Transverse colon (tissue), 3 donors: ENCODE measurements around the gene UQCC2.

ENCODE experiments used
- EP300 ChIP-seq: sonication (generic); formaldehyde crosslinking; IDR thresholded peaks from one replicate; pipeline ENCODE4 v1.6.1; 2017; ENCODE audit warnings: antibody characterized with exemption, low read depth
- POLR2A ChIP-seq: fragments of 450-650 bp; IDR thresholded peaks from one replicate; pipeline ENCODE4 v1.6.1; 2016; ENCODE audit warnings: antibody characterized with exemption, mild to moderate bottlenecking, moderate library complexity
- TF ChIP-seq, protein P1 (sequence below), 5 experiments: fragments of 200-600 bp in 3 of 5; fragments of 450-650 bp in 2 of 5; sonication (generic) in 3 of 5; IDR thresholded peaks; 1 replicate in 2 of 5; 2 replicates in 3 of 5; pipeline ENCODE4 v1.5.1; 2016 to 2017; ENCODE audit warnings: antibody characterized with exemption in 5 of 5, inconsistent platforms in 3 of 5, mild to moderate bottlenecking in 2 of 5, moderate library complexity in 1 of 5

DNA sequence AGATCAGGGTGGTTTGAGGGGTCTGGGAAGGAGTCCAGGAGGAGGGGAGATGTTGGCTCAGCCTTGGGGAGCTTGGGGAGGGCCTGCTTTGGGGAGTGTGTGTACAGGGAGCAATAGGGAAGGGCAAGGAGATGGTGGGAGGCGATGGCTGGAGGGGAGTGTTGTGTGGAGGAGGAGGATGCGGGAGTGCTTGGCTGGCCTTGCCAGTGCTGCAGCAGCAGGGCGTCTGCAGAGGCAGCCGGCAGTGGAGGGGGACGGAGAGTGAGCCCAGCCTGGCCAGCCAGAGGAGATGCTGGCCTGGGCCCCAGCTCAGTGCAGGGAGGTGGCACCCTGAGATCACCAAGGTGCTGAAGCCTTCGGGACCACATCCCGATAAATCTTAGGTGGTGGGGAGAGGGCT is 31.3 kb upstream of the UQCC2 start:
- TF ChIP-seq, protein P1, sequence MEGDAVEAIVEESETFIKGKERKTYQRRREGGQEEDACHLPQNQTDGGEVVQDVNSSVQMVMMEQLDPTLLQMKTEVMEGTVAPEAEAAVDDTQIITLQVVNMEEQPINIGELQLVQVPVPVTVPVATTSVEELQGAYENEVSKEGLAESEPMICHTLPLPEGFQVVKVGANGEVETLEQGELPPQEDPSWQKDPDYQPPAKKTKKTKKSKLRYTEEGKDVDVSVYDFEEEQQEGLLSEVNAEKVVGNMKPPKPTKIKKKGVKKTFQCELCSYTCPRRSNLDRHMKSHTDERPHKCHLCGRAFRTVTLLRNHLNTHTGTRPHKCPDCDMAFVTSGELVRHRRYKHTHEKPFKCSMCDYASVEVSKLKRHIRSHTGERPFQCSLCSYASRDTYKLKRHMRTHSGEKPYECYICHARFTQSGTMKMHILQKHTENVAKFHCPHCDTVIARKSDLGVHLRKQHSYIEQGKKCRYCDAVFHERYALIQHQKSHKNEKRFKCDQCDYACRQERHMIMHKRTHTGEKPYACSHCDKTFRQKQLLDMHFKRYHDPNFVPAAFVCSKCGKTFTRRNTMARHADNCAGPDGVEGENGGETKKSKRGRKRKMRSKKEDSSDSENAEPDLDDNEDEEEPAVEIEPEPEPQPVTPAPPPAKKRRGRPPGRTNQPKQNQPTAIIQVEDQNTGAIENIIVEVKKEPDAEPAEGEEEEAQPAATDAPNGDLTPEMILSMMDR (IDR thresholded peaks at IDR 0.05), result no peak
- TF ChIP-seq POLR2A (no peak), EP300 (no peak)
